Measurements from ENCODE around the gene PRKCH. TPM values are rescaled to one million over a fixed set of nuclear protein-coding genes. Genes with fewer than 3 reads are reported as not detected.

PRKCH gene
- total and polyA plus RNA-seq, 10 of the 15 experiments (the other 5 are each of a cell fraction or from before 2014, with no cell fraction given), result 10.7 to 140 (median 33.2) TPM

- FAIRE-seq (no peak), ATAC-seq (no peak), DNase-seq (ENCODE audit: low read depth, low spot score) (no peak)
- H3K9ac ChIP-seq (ENCODE audit: control insufficient read depth, insufficient read depth, low read length), result no peak overlapping the region
- BruUV-seq (replicated peaks), result no TSS peak
- SMC1A ChIA-PET (ENCODE audit: uncharacterized antibody, unreplicated experiment), result interaction anchor here (0.7 kb wide), 1 partner anchor 75 kb away, joined by 3 read pairs; no protein-coding TSS in a partner anchor
- H2AFZ ChIP-seq (ENCODE audit: control insufficient read depth, low read depth, low read length), result no peak overlapping the region
- in situ Hi-C loops (cut with MboI) (no loop called here), intact Hi-C loops (cut with micrococcal nuclease; ENCODE audit: unreplicated experiment) (no loop called here)
- RAD21 ChIA-PET (ENCODE audit: unreplicated experiment), result no interaction called here
- H3K27ac ChIP-seq (ENCODE audit: control insufficient read depth, insufficient read depth), result no peak overlapping the region
- peaks cover 21 to 22% of the 10 kb centered on the region in 2 experiments for H3K36me3 ChIP-seq (ENCODE audit: control insufficient read depth in 2 of 2, insufficient read depth in 2 of 2, low read length in 1 of 2)
- no peaks in the 10 kb centered on the region for H4K20me1 ChIP-seq (ENCODE audit: control insufficient read depth, insufficient read depth)
- H3K4me2 ChIP-seq (ENCODE audit: control insufficient read depth, insufficient read depth), result no peak overlapping the region
- H3K27me3 ChIP-seq (replicated peaks in 1 of 2; ENCODE audit: control insufficient read depth in 2 of 2, insufficient read depth in 2 of 2, low read length in 1 of 2), result no peaks in the 10 kb centered on the region
- TF ChIP-seq YBX1 (IDR thresholded peaks at IDR 0.05) (no peak), CREM (IDR thresholded peaks at IDR 0.05; ENCODE audit: low read depth) (no peak), ASH2L (IDR thresholded peaks at IDR 0.05; ENCODE audit: borderline replicate concordance, low read depth) (no peak), PRDM15 (CRISPR knock-in tag; IDR thresholded peaks at IDR 0.05) (no peak), ZNF24 (IDR thresholded peaks at IDR 0.05) (no peak), RCOR1 (conservative IDR thresholded peaks at IDR 0.05; ENCODE audit: low read depth, low read length) (no peak), USF2 (IDR thresholded peaks at IDR 0.05; ENCODE audit: borderline replicate concordance, low read depth, low read length) (no peak)
- H3K9me3 ChIP-seq (replicated peaks; ENCODE audit: control insufficient read depth, insufficient read depth, low read length), result no peaks in the 10 kb centered on the region; the same call in 2 of the 3 replicates
- CTCF ChIA-PET, result interaction anchor here (0.6 kb wide), 1 partner anchor 305 kb away, joined by 3 read pairs; no protein-coding TSS in a partner anchor
- peaks cover 15% of the 10 kb centered on the region for H3K4me1 ChIP-seq (ENCODE audit: control insufficient read depth, insufficient read depth, low read length)
- no peak overlapping the region for H3K4me3 ChIP-seq
- H3K79me2 ChIP-seq (ENCODE audit: control insufficient read depth, insufficient read depth, low read length), result no peaks in the 10 kb centered on the region
- POLR2A ChIA-PET, result no interaction called here
- 91% methylated on average over 10 of the region's 10 CpGs for WGBS (ENCODE audit: insufficient coverage, insufficient replicate concordance, low lambda C conversion rate, missing lambda C conversion rate)
These were observed 206.1 kb downstream of the PRKCH start for GRCh38 chr14:61527325-61528100.

All from GM12878 (cell line).